Fibroblast of villous mesenchyme (primary cell): ENCODE data around the gene SH3BGRL2. TPM values are rescaled to one million over a fixed set of nuclear protein-coding genes. Genes with fewer than 3 reads are reported as not detected.

Experiments
- DNase-seq: peaks from one replicate; pipeline ENCODE4 v3.0.0-alpha.2; 2010; ENCODE audit warnings: low read depth
- H3K4me3 ChIP-seq: 2 replicates; pipeline ENCODE4 v1.5.1; 2011; ENCODE audit warnings: low read depth, mild to moderate bottlenecking, low read length
- total RNA-seq: library from RNA; depleted of rRNA; stranded (reverse); fragments of >200 nt; gene quantifications from 2 replicates; pipeline ENCODE4 v1.2.3, GENCODE V29; 2012
- TF ChIP-seq, protein P1 (sequence below): IDR thresholded peaks from 2 replicates; pipeline ENCODE4 v1.5.1; 2012; ENCODE audit warnings: low read depth, mild to moderate bottlenecking, low read length; ENCODE audit not compliant: insufficient read depth

Gene SH3BGRL2
- total RNA-seq, 1 donor, result 2.6 TPM

- H3K4me3 ChIP-seq, result no peak overlapping the region
- DNase-seq, result no peak
- TF ChIP-seq, protein P1, sequence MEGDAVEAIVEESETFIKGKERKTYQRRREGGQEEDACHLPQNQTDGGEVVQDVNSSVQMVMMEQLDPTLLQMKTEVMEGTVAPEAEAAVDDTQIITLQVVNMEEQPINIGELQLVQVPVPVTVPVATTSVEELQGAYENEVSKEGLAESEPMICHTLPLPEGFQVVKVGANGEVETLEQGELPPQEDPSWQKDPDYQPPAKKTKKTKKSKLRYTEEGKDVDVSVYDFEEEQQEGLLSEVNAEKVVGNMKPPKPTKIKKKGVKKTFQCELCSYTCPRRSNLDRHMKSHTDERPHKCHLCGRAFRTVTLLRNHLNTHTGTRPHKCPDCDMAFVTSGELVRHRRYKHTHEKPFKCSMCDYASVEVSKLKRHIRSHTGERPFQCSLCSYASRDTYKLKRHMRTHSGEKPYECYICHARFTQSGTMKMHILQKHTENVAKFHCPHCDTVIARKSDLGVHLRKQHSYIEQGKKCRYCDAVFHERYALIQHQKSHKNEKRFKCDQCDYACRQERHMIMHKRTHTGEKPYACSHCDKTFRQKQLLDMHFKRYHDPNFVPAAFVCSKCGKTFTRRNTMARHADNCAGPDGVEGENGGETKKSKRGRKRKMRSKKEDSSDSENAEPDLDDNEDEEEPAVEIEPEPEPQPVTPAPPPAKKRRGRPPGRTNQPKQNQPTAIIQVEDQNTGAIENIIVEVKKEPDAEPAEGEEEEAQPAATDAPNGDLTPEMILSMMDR, result no peak
These were observed 81.0 kb downstream of the SH3BGRL2 start for GRCh38 chr6:79712144-79712543.

DNA sequence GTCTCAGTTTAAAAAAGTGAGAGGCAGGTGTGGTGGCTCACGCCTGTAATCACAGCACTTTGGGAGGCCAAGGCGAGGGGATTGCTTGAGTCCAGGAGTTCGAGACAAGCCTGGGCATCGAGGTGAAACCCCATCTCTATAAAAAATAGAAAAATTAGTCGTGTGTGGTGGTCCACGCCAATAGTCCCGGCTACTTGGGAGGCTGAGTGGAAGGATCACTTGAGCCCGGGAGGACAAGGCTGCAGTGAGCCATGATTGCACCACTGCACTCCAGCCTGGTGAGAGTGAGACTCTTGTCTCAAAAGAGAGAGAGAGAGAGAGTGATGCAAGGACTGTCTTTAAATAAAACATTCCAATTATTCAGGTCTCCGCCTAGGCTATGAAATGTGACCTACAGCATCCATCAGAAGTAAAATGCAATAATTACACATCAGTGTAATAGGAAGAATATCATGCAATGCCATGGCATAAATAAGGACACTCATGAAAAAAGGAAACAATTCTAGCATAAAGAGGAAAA, 81.5 kb downstream of the SH3BGRL2 start:
- DNase-seq, result no peak
- TF ChIP-seq, protein P1, result no peak
- H3K4me3 ChIP-seq, result no peak overlapping the region

DNA sequence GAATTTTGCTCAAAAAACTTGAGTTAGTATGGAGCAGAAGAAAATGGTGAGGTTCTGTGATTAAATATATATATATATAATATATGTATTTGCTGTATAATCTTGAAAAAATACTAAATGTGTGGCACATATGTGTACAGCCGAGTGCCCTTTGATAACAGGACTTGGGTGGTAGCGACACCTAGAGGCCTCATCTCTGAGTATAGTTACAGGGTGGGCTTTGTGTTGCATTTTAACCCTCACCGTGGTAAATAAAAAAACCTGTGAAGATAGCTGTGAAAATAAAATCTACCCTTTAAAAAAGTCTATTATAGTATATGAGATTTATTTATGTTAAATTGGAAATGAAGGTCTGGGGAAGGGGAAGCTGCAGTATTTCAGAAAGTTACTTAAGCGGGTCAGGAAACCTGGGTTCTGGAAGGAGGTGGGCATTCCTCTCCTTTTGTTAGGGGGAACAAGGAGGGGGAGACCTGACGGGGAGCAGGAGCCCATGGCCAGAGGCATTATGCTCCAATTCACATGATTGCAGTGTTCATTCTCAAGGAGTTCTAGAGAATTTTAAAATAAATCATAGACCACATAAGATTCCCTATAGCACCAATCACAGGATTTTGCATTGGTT, 82.7 kb downstream of the SH3BGRL2 start:
- peak; percentile 47 for DNase-seq
- H3K4me3 ChIP-seq, result no peak overlapping the region
- TF ChIP-seq, protein P1, result peak; percentile 67

DNA sequence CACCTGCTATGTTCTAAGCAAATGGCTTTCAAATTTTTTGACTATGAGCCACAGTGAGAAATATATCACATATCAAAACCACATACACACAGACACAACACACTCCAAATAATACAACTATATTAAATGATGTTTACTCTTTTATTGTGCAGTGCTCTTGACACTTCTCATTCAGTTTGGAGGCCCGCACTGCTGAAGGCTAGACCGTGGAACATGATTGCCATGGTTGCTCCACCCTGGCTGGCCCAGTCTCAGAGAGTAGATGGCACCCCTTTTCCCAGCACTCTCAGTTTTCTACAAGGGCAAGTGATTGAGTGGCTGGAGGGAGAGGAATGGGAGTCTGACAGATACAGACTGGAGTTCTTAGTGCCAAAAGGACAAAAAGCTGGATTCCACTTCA, 86.9 kb downstream of the SH3BGRL2 start:
- no peak overlapping the region for H3K4me3 ChIP-seq
- TF ChIP-seq, protein P1, result no peak
- DNase-seq, result no peak

GRCh38 chr6:79718509-79719247, 87.5 kb downstream of the SH3BGRL2 start:
- TF ChIP-seq, protein P1, result no peak
- DNase-seq, result no peak
- H3K4me3 ChIP-seq, result no peak overlapping the region

- no peak for DNase-seq
- TF ChIP-seq, protein P1, result no peak
- H3K4me3 ChIP-seq, result no peak overlapping the region
These were observed 88.3 kb downstream of the SH3BGRL2 start for GRCh38 chr6:79719248-79719960.
